Stimulated activated memory B cell treated with anti-CD40 and anti-IgM and Interleukin-4, amounts not matched to agents 10 μg/mL and 1 μg/mL and 100 μg/mL, for 72 hours (primary cell): ENCODE measurements around the gene SLC24A4.

Source experiments
- ATAC-seq: fragments of 150-1000 bp; cut with Tn5 transposase; 2 replicates; pipeline ENCODE4 v1.10.0; 2021
- H3K27ac Mint-ChIP-seq: one replicate; pipeline ENCODE4 v1.8.0; 2022; ENCODE audit warnings: mild to moderate bottlenecking, mixed read lengths
- H3K27me3 Mint-ChIP-seq: one replicate; pipeline ENCODE4 v1.8.0; 2022; ENCODE audit warnings: mixed read lengths
- H3K36me3 Mint-ChIP-seq: one replicate; pipeline ENCODE4 v1.8.0; 2022; ENCODE audit warnings: mixed read lengths
- H3K4me1 Mint-ChIP-seq: one replicate; pipeline ENCODE4 v1.8.0; 2022; ENCODE audit warnings: mixed read lengths
- H3K4me3 Mint-ChIP-seq: one replicate; pipeline ENCODE4 v1.8.0; 2022; ENCODE audit warnings: mild to moderate bottlenecking, moderate library complexity, mixed read lengths
- H3K9me3 Mint-ChIP-seq: one replicate; pipeline ENCODE4 v1.8.0; 2022; ENCODE audit warnings: mixed read lengths

SLC24A4 gene

GRCh38 chr14:92502541-92503286 is 179.7 kb downstream of the SLC24A4 start:
- Mint-ChIP-seq H3K4me3 (no peak overlapping the region), H3K27me3 (peaks cover 5% of the 10 kb centered on the region), H3K4me1 (peaks cover 41% of the 10 kb centered on the region), H3K36me3 (no peaks in the 10 kb centered on the region), H3K9me3 (no peaks in the 10 kb centered on the region), H3K27ac (no peak overlapping the region)
- ATAC-seq: no peak

- peaks cover 46% of the 10 kb centered on the region for H3K4me1 Mint-ChIP-seq
- H3K27me3 Mint-ChIP-seq: no peaks in the 10 kb centered on the region
- no peaks in the 10 kb centered on the region for H3K9me3 Mint-ChIP-seq
- peak overlapping the region; percentile 27 for H3K27ac Mint-ChIP-seq
- H3K4me3 Mint-ChIP-seq: no peak overlapping the region
- no peaks in the 10 kb centered on the region for H3K36me3 Mint-ChIP-seq
- ATAC-seq: no peak
Observed at GRCh38 chr14:92503756-92504491, 181.0 kb downstream of the SLC24A4 start.

- Mint-ChIP-seq H3K36me3 (no peaks in the 10 kb centered on the region), H3K27ac (peak overlapping the region; percentile 27), H3K27me3 (no peaks in the 10 kb centered on the region), H3K4me1 (peaks cover 56% of the 10 kb centered on the region), H3K4me3 (no peak overlapping the region), H3K9me3 (no peaks in the 10 kb centered on the region)
- ATAC-seq: no peak
Observed at GRCh38 chr14:92505826-92506225, 182.9 kb downstream of the SLC24A4 start.

GRCh38 chr14:92506231-92506630 is 183.3 kb downstream of the SLC24A4 start:
- peaks cover 57% of the 10 kb centered on the region for H3K4me1 Mint-ChIP-seq
- H3K27me3 Mint-ChIP-seq: no peaks in the 10 kb centered on the region
- peak overlapping the region; percentile 27 for H3K27ac Mint-ChIP-seq
- no peak for ATAC-seq
- no peak overlapping the region for H3K4me3 Mint-ChIP-seq
- H3K9me3 Mint-ChIP-seq: no peaks in the 10 kb centered on the region
- H3K36me3 Mint-ChIP-seq: no peaks in the 10 kb centered on the region

- ATAC-seq: peak; percentile 84
- Mint-ChIP-seq H3K36me3 (no peaks in the 10 kb centered on the region), H3K9me3 (no peaks in the 10 kb centered on the region), H3K27ac (no peak overlapping the region), H3K4me1 (peaks cover 64% of the 10 kb centered on the region), H3K4me3 (no peak overlapping the region), H3K27me3 (no peaks in the 10 kb centered on the region)
Observed at GRCh38 chr14:92507174-92507768, 184.3 kb downstream of the SLC24A4 start.

- H3K27ac Mint-ChIP-seq: no peak overlapping the region
- no peaks in the 10 kb centered on the region for H3K36me3 Mint-ChIP-seq
Observed at GRCh38 chr14:92510972-92511371, 188.0 kb downstream of the SLC24A4 start.

GRCh38 chr14:92511453-92512238 is 188.7 kb downstream of the SLC24A4 start:
- Mint-ChIP-seq H3K27ac (no peak overlapping the region), H3K4me3 (no peak overlapping the region), H3K4me1 (peaks cover 55% of the 10 kb centered on the region), H3K9me3 (no peaks in the 10 kb centered on the region), H3K36me3 (no peaks in the 10 kb centered on the region), H3K27me3 (no peaks in the 10 kb centered on the region)
- no peak for ATAC-seq

More at GRCh38 chr14:92510972-92511371, 188.0 kb downstream of the SLC24A4 start:
- Mint-ChIP-seq H3K27me3 (no peaks in the 10 kb centered on the region), H3K4me3 (no peak overlapping the region), H3K4me1 (peaks cover 55% of the 10 kb centered on the region), H3K9me3 (no peaks in the 10 kb centered on the region)
- ATAC-seq: no peak

GRCh38 chr14:92512807-92513203 is 189.8 kb downstream of the SLC24A4 start:
- no peak overlapping the region for H3K27ac Mint-ChIP-seq
- no peaks in the 10 kb centered on the region for H3K9me3 Mint-ChIP-seq
- H3K36me3 Mint-ChIP-seq: no peaks in the 10 kb centered on the region
- H3K4me3 Mint-ChIP-seq: peak overlapping the region; percentile 50
- no peaks in the 10 kb centered on the region for H3K27me3 Mint-ChIP-seq
- H3K4me1 Mint-ChIP-seq: peaks cover 51% of the 10 kb centered on the region
- ATAC-seq: no peak

GRCh38 chr14:92513204-92513965 is 190.4 kb downstream of the SLC24A4 start, which contains the start of gene RIN3:
Gene RIN3 (plus strand): TSS chr14:92513781. CDS start chr14:92513933, 152 bp downstream.
- H3K4me1 Mint-ChIP-seq: peaks cover 53% of the 10 kb centered on the region
- peak within 1 kb of the TSS; percentile 83 for H3K4me3 Mint-ChIP-seq
- peak within 1 kb of the TSS; percentile 76 for H3K27ac Mint-ChIP-seq
- ATAC-seq: peak; percentile 75
- no peaks in the 10 kb centered on the region for H3K9me3 Mint-ChIP-seq
- H3K36me3 Mint-ChIP-seq: no peaks in the 10 kb centered on the region
- H3K27me3 Mint-ChIP-seq: no peaks in the 10 kb centered on the region

GRCh38 chr14:92513966-92514843 is 191.2 kb downstream of the SLC24A4 start:
- Mint-ChIP-seq H3K27me3 (no peaks in the 10 kb centered on the region), H3K4me1 (peaks cover 58% of the 10 kb centered on the region), H3K36me3 (no peaks in the 10 kb centered on the region), H3K27ac (peak overlapping the region; percentile 76), H3K9me3 (no peaks in the 10 kb centered on the region), H3K4me3 (peak overlapping the region; percentile 83)
- ATAC-seq: peak; percentile 53

GRCh38 chr14:92514844-92515514 is 192.0 kb downstream of the SLC24A4 start:
- H3K36me3 Mint-ChIP-seq: no peaks in the 10 kb centered on the region
- H3K4me1 Mint-ChIP-seq: peaks cover 53% of the 10 kb centered on the region
- no peak for ATAC-seq
- peak overlapping the region; percentile 83 for H3K4me3 Mint-ChIP-seq
- no peaks in the 10 kb centered on the region for H3K27me3 Mint-ChIP-seq
- H3K27ac Mint-ChIP-seq: no peak overlapping the region
- no peaks in the 10 kb centered on the region for H3K9me3 Mint-ChIP-seq

- H3K27ac Mint-ChIP-seq: no peak overlapping the region
- no peaks in the 10 kb centered on the region for H3K27me3 Mint-ChIP-seq
- peak overlapping the region; percentile 0 for H3K4me3 Mint-ChIP-seq
- peaks cover 1% of the 10 kb centered on the region for H3K36me3 Mint-ChIP-seq
- no peaks in the 10 kb centered on the region for H3K9me3 Mint-ChIP-seq
- no peak for ATAC-seq
- peaks cover 52% of the 10 kb centered on the region for H3K4me1 Mint-ChIP-seq
Observed at GRCh38 chr14:92515546-92516343, 192.8 kb downstream of the SLC24A4 start.
